Lower lobe of right lung (tissue), 2 donors: ENCODE measurements around the gene MUC4. TPM values are rescaled to one million over a fixed set of nuclear protein-coding genes. Genes with fewer than 3 reads are reported as not detected.
"Not testable (repeated sequence)": the region's sequence is repeated elsewhere in the genome, so short reads cannot be mapped to it uniquely, and the experiment has no call there.

Experiments
- ATAC-seq, 2 donors: fragments of 200-7000 bp; cut with Tn5 transposase; one replicate each; pipeline ENCODE4 v1.9.1; 2020 to 2022; ENCODE audit warnings: mild to moderate bottlenecking in 2 of 2, moderate library complexity in 2 of 2
- DNase-seq: peaks from one replicate; pipeline ENCODE4 v3.0.0-alpha.2; 2020
- H3K27ac ChIP-seq: fragments of 200-600 bp; one replicate; pipeline ENCODE4 v1.8.0; 2022
- H3K27me3 ChIP-seq: fragments of 200-600 bp; one replicate; pipeline ENCODE4 v1.8.0; 2022; ENCODE audit warnings: low read depth
- H3K36me3 ChIP-seq: fragments of 200-600 bp; one replicate; pipeline ENCODE4 v1.8.0; 2022; ENCODE audit warnings: mild to moderate bottlenecking
- H3K4me1 ChIP-seq: fragments of 200-600 bp; one replicate; pipeline ENCODE4 v1.8.0; 2022
- H3K4me3 ChIP-seq: fragments of 200-600 bp; one replicate; pipeline ENCODE4 v1.8.0; 2022; ENCODE audit warnings: mild to moderate bottlenecking
- H3K9me3 ChIP-seq: fragments of 200-600 bp; one replicate; pipeline ENCODE4 v1.8.0; 2022
- CTCF ChIP-seq: fragments of 200-600 bp; IDR thresholded peaks from one replicate; pipeline ENCODE4 v1.8.0; 2022; ENCODE audit warnings: antibody characterized with exemption, mild to moderate bottlenecking
- intact Hi-C: fragments of 100-400 bp; cut with DNase I; formaldehyde crosslinking; loops from one replicate; pipeline ENCODE4 v1.11.0; 2022
- total RNA-seq: library from RNA; stranded (reverse); fragmentation: NEBNext Ultra II Directional; extraction: Animal tissue kit (Norgen Biotek cat#: 25700); gene quantifications from one replicate; pipeline ENCODE4 v1.2.1, GENCODE V29; 2021
- donor health status: DM: no; HTN: yes; CAD: no; lungs with severe emphysema.

The MUC4 gene
- total RNA-seq, 1 donor from 2014 or later = 7.9 TPM

GRCh38 chr3:195794708-195795107 is 17.0 kb downstream of the MUC4 start:
- Histone ChIP-seq H3K27ac (no peak overlapping the region), H3K27me3 (peaks cover 12% of the 10 kb centered on the region), H3K4me3 (no peak overlapping the region), H3K9me3 (no peaks in the 10 kb centered on the region), H3K4me1 (no peaks in the 10 kb centered on the region), H3K36me3 (no peaks in the 10 kb centered on the region)
- ATAC-seq = no peak
- no peak for DNase-seq
- TF ChIP-seq CTCF = no peak
- intact Hi-C loops = no loop called here

GRCh38 chr3:195792621-195793020 is 19.1 kb downstream of the MUC4 start:
- H3K9me3 ChIP-seq, ATAC-seq, H3K36me3 ChIP-seq, DNase-seq, H3K27ac ChIP-seq, H3K4me3 ChIP-seq, intact Hi-C loops, H3K4me1 ChIP-seq: not testable (repeated sequence)
- H3K27me3 ChIP-seq = peaks cover 12% of the 10 kb centered on the region

GRCh38 chr3:195790901-195791300 is 20.8 kb downstream of the MUC4 start:
- no peak for TF ChIP-seq CTCF
- intact Hi-C loops = no loop called here

GRCh38 chr3:195788711-195789581 is 22.8 kb downstream of the MUC4 start:
- H3K27ac ChIP-seq = no peak overlapping the region
- ATAC-seq = no peak
- no peaks in the 10 kb centered on the region for H3K36me3 ChIP-seq
- peaks cover 12% of the 10 kb centered on the region for H3K27me3 ChIP-seq
- no peak overlapping the region for H3K4me3 ChIP-seq
- no peak for DNase-seq
- intact Hi-C loops = no loop called here
- no peaks in the 10 kb centered on the region for H3K9me3 ChIP-seq
- TF ChIP-seq CTCF = no peak
- H3K4me1 ChIP-seq = no peaks in the 10 kb centered on the region

More at GRCh38 chr3:195790901-195791300, 20.8 kb downstream of the MUC4 start:
- Histone ChIP-seq H3K9me3 (no peaks in the 10 kb centered on the region), H3K4me3 (no peak overlapping the region), H3K27me3 (peaks cover 12% of the 10 kb centered on the region), H3K4me1 (no peaks in the 10 kb centered on the region), H3K27ac (no peak overlapping the region), H3K36me3 (no peaks in the 10 kb centered on the region)
- DNase-seq (no peak), ATAC-seq (no peak)

GRCh38 chr3:195785781-195786405 is 25.8 kb downstream of the MUC4 start:
- H3K27ac ChIP-seq, H3K4me3 ChIP-seq, H3K36me3 ChIP-seq, DNase-seq, intact Hi-C loops, H3K27me3 ChIP-seq, H3K4me1 ChIP-seq, ATAC-seq, H3K9me3 ChIP-seq: not testable (repeated sequence)

- not testable (repeated sequence) for DNase-seq
Observed at GRCh38 chr3:195784031-195784430, 27.7 kb downstream of the MUC4 start.

GRCh38 chr3:195781236-195781635 is 30.5 kb downstream of the MUC4 start:
- DNase-seq, H3K4me3 ChIP-seq, ATAC-seq, H3K4me1 ChIP-seq, intact Hi-C loops, H3K36me3 ChIP-seq, H3K9me3 ChIP-seq, H3K27me3 ChIP-seq, H3K27ac ChIP-seq: not testable (repeated sequence)

More at GRCh38 chr3:195784031-195784430, 27.7 kb downstream of the MUC4 start:
- H3K4me1 ChIP-seq, ATAC-seq, H3K9me3 ChIP-seq, H3K27me3 ChIP-seq, H3K4me3 ChIP-seq, H3K27ac ChIP-seq, intact Hi-C loops, H3K36me3 ChIP-seq: not testable (repeated sequence)
